Measurements from ENCODE around the gene NPAS2.

The NPAS2 gene

GRCh38 chr2:100884145-100884621, 64.2 kb downstream of the NPAS2 start:
- DNase-seq (ENCODE audit: low spot score), result no peak

GRCh38 chr2:100886085-100886484, 66.1 kb downstream of the NPAS2 start:
- no peak for DNase-seq (ENCODE audit: low spot score)

DNA sequence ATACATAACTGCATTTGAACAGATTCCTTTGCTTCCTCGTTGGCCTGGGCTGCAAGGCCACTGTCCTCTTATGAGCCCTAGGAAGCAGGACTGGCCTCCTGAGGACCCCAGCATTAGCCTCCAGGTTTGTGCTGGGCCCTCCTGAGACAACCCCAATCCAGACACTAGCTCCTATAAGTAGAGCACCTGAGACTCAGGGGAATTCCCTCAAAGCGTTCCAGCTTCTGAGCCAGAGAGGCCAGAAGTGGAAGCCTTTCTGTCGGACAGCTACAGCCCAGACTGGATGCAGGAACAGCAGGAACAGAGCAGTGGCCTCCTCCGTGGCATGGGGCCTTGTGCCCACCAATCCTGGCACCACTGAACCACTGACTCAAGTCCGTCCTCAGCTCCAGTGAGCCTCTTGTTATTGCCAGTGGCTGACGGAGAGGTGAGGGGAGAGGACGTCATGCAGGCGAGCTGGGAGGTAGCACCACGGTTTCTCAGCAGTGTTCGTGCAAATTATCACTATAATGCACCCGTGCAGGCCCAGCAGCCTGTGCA, 67.2 kb downstream of the NPAS2 start:
- no peak for DNase-seq (ENCODE audit: low spot score)

GRCh38 chr2:100887713-100888495, 68.0 kb downstream of the NPAS2 start:
- no peak for DNase-seq (ENCODE audit: low spot score)

DNA sequence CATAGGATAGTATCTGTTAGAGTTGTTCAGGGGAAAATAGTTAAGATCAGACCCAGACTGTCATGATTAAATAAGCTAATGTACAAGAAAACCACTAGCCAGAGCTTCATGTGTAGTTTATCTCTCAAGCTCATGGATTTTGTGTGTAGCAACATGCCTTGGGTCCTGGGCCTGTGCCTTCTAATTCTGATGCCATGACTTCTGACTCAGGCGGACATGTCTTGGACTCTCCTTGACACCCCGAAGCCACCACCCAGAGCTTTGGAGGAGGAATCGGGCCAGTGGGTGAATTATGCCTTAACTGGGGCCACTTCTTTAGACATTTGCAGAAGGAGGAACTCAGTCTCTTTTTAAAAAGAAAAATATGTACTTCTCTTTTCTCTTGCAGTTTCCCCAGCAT, 68.7 kb downstream of the NPAS2 start:
- DNase-seq (ENCODE audit: low spot score), result no peak

DNA sequence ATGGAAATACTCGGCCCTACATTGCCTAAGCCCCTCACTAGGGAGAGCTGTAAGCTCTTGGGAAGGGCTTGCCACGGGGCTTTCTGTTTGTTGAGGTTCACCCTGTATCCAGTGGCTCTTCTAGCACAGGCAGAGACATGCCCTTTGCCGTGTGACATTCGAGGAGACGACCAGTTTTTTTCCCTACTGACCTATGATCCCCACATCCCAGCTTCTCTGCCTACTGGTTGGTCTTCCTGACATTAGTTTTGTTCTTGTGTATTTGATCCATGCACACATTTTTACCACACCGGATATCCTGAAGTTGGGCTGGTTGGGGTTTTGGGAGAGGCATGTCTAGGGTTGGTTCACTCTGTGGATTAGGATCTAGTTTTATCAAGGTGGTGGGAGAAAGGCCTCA, 69.3 kb downstream of the NPAS2 start:
- no peak for DNase-seq (ENCODE audit: low spot score)

- peak; percentile 67 for DNase-seq (ENCODE audit: low spot score)
Observed at GRCh38 chr2:100891906-100892642, 72.1 kb downstream of the NPAS2 start.

DNA sequence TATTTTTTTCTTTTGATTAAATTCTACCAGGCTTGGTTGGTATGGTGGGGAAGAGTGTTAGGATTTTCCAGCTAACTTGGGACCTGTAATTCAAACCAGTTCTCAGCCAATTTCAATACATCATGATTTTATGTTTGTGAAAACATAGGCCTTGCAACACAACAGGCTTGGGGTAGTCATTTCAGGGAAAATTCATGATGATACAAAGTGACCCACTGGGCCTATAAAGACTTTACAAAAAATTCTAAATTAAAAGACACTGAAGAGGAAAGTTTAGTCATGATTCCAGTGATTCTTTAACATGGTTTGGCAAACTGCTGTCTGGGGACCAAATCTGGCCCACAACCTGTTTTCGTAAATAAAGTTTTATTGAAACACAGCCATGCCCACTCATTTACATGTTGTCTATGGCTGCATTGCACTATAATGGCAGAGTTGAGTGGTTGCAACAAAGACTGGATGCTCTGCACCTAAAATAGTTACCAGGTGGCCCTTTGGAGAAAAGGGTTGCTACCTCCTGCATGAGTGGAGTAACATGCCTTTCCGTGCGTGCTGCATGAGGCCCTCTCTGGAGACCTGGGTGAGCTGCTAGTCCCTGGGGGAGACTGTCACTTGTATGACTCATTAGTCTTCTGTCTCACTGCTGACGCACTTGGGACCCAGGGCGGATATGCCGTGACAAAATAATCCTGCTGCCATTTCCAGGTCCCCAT, 73.6 kb downstream of the NPAS2 start:
- no peak for DNase-seq (ENCODE audit: low spot score)

GRCh38 chr2:100894105-100894795, 74.3 kb downstream of the NPAS2 start:
- no peak for DNase-seq (ENCODE audit: low spot score)

DNA sequence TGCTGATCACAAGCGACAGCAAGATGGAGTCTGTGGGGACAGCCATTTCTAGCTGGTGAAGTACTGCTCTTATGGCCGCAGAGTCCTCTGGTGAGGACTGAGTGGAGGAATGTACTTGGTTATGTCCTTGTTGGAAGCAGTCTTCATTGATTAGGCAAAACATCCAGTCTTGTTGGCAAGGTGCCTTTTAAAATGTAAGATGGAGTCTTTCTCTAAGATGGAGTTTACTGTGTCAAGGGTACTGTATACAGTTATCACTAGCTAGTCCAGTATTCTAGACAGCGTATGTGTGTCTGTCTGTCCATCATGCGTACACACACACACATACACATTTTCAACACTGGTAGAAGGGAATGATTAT, 74.8 kb downstream of the NPAS2 start:
- DNase-seq (ENCODE audit: low spot score), result no peak

DNA sequence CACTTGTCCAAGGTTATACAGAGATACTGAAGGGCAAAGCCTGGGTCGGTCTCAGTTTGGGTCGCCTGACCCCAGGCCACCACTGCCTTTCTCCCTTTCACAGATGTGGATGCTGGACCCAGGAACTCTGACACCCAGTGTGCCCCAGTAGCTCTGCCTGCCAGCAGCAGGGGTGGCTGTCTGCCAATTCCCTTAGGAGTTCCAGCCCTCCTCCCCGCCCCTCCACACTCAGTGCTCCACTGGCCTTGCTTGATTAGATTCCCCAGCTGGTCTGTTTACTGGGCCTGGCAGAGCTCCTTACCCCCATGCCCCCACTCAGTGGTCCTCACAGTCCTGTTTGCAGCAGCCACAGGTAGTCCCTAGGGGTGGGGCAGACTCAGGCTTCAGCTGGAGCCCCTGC, 75.5 kb downstream of the NPAS2 start:
- DNase-seq (ENCODE audit: low spot score), result no peak

GRCh38 chr2:100895934-100896685, 76.2 kb downstream of the NPAS2 start:
- no peak for DNase-seq (ENCODE audit: low spot score)

DNA sequence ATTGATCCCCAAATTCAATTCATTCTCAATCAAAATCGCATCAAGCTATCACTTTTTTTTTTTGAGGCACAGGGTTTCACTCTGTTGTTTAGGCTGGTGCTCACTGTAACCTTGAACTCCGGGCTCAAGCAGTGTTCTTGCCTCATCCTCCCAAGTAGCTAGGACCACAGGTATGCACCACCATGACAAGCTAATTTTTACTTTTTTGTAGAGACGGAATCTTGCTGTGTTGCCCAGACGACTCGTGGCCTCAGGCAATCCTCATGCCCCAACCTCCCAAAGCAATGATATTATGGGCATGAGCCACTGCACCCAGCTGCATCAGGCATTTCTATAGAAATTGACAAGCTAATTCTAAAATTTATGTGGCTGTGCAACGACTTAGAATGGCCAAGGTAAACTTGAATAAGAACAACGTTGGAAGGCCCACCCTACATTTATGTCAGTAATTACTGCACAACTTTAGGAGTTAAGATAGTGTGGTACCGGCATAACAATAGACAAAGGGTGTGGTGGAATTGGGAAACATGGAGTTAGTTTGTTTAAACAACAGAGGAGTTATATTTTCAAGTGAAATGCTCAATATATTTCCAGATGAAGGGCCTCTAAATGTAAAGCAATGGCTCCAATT, 78.2 kb downstream of the NPAS2 start:
- no peak for DNase-seq (ENCODE audit: low spot score)

DNA sequence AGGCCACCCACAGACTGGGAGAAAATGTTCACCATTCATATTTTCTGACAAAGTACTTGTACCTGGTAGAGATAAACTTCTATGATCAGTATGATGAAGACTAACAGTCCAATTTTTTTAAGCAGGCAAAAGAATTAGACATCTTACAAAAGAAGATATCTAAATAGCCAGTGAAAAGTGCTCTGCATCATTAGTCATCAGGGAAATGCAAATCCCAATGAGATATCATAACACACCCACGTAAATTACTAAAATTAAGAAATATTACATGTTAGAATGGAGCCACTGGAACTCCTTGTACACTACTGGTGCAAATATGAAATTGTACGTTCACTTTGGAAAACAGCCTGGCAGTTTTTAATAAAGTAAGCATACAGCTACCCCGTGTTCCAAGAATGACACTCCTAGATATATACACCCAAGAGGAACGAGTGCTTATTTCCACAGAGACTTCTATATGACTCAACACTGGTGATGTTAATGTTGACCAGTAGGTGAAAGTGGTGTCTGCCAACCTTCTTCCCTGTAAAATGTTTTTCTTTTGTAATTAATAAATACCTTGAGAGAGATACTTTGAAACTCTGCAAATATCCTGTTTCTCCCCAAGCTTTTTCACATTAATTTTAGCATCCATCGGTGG, 80.3 kb downstream of the NPAS2 start:
- no peak for DNase-seq (ENCODE audit: low spot score)

DNA sequence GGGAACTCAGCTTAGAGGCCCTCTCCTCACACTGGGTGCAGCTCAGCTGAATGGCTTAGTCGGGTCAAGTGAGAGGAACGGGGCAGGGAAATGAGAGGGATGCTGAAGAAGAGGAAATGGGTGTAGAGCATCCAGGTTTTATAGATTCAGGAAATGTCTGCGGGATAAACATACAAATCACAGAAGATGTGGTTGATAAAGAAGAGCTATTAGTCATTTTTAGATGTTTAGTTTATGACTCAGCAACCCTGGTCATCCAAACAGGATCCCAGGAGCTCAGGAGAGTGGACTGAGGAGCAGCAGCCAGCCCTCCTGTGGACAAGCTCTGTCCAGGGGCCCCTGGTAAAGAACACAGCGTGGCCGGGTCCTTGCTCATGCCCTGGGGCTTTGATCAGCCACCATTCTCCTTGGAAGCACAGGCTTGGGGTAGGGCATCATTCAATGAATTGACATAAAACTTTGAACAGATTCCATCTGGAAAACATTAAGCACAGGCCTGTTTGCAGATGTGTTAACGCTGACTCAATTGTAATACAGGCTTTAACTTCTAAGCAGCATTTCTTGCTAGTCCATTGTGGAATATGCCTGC, 83.0 kb downstream of the NPAS2 start:
- DNase-seq (ENCODE audit: low spot score), result peak; percentile 92

GRCh38 chr2:100903534-100904258, 83.8 kb downstream of the NPAS2 start:
- DNase-seq (ENCODE audit: low spot score), result no peak

- no peak for DNase-seq (ENCODE audit: low spot score)
Observed at GRCh38 chr2:100905132-100905805, 85.3 kb downstream of the NPAS2 start.

DNA sequence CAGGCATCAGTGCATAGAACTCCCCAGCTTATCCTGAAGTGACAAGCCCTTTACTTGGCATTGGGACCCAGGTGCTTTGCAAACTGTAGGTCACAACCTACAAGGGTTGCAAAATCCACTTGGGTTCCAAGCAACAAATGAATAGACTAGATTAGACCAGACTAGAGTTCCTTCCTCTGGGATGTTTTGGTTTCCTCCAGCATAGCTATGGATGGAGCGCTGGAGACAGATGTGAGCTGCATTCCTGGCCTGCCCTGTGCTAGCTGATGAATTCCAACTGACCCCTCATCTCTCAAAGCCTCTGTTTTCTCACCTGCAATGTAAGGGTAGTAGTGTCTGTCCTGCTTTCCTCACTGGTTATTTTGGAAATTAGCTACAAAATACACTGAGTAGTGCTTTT, 86.2 kb downstream of the NPAS2 start:
- DNase-seq (ENCODE audit: low spot score), result no peak

- no peak for DNase-seq (ENCODE audit: low spot score)
Observed at GRCh38 chr2:100906679-100907078, 86.7 kb downstream of the NPAS2 start.

Measured in AG20443 (cell line).